Measurements from ENCODE around the gene APBB2.

The APBB2 gene

DNA sequence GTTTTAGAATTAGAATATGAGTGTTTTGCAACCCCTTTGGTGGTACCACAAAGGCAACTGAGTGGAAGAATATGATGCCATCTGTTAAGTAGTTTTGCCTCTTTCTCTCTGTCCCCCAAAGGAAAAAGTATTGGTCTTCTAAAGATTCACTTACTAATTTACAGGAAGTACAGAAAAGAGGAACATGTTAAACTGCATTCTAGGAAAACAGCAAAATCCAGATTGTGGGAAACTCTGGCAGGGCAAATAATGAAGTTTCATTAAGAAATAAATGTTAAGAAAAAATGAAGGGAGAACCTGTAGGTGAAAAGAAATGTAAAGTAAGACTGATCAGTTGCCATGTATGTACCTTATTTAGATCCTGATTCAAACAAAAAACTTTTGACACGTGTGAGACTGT, 425.3 kb downstream of the APBB2 start:
- ATAC-seq (replicated peaks) (no peak), DNase-seq (no peak)
- Mint-ChIP-seq H3K4me1 (peaks cover 0 to 7% of the 10 kb centered on the region in 2 donors), H3K27ac (no peak overlapping the region), H3K36me3 (no peaks in the 10 kb centered on the region), H3K27me3 (no peaks in the 10 kb centered on the region), H3K4me3 (no peak overlapping the region), H3K9me3 (no peaks in the 10 kb centered on the region)

DNA sequence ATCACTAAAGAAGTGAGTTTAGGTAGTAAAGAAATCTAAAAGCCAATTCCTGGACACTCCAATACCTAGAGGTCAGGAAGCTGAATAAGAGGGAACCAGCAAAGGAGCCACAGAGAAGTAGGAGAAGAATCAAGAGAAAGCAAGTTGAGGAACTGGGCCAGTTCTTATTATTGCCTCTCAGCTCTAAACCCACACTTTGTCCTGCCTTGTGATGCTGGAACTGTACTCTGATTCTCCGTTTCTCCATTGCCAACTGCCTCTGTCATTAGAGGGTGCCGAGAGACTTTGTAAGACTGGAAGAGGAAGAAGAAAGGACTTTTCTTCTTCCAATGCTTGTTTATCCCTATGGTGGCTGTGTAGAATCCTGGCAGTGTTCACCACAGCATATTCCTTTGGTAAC, 426.0 kb downstream of the APBB2 start:
- Mint-ChIP-seq H3K27me3 (no peaks in the 10 kb centered on the region), H3K36me3 (no peaks in the 10 kb centered on the region), H3K9me3 (peaks cover 0 to 1% of the 10 kb centered on the region in 2 donors), H3K27ac (no peak overlapping the region), H3K4me3 (no peak overlapping the region), H3K4me1 (peaks cover 0 to 7% of the 10 kb centered on the region in 2 donors)
- DNase-seq = no peak
- ATAC-seq (replicated peaks) = no peak

DNA sequence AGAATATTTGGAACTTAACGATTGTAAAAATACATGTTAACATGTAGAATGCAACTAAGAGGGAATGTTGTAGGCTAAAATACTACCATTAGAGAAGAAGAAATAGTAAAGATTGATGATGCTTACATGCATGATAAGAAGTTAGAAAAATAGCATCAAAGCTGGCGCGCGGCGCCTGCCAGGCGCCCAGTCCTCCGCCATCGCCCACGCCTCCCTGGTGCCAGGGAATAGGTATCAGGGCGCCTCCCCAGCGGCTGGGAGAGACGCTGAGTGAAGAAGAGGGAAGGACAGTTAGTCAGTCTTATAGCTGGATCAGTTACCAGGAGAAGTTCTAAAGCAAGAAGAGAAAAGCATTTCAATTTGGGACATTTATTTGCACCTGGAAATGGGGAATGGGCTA, 428.6 kb downstream of the APBB2 start:
- Mint-ChIP-seq H3K36me3 (no peaks in the 10 kb centered on the region), H3K4me1 (peaks cover 0 to 7% of the 10 kb centered on the region in 2 donors), H3K4me3 (no peak overlapping the region), H3K27me3 (no peaks in the 10 kb centered on the region), H3K27ac (peak overlapping the region; percentile 51), H3K9me3 (peaks cover 0 to 1% of the 10 kb centered on the region in 2 donors)
- ATAC-seq (replicated peaks) (no peak), DNase-seq (no peak)

DNA sequence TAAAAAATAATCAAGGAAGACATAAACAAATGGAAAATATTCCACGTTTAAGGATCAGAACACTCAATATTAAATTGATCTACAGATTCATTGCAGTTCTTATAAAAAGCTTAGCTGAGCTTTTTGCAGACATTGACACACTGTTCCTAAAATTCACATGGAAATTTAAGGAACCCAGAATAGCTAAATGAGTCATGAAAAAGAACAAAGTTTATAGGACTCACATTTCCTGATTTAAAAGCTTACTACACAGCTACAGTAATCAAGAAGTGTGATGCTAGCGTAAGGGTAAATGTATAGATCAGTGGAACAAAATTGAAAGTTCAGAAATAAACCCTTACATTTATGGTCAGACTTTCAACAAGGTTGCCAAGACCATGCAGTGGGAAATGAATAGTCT, 431.5 kb downstream of the APBB2 start:
- no peak for DNase-seq
- Mint-ChIP-seq H3K36me3 (peaks cover 0 to 2% of the 10 kb centered on the region in 2 donors), H3K9me3 (peaks cover 3% of the 10 kb centered on the region in 2 donors), H3K27ac (no peak overlapping the region), H3K27me3 (no peaks in the 10 kb centered on the region), H3K4me1 (no peaks in the 10 kb centered on the region), H3K4me3 (no peak overlapping the region)
- no peak for ATAC-seq (replicated peaks)

DNA sequence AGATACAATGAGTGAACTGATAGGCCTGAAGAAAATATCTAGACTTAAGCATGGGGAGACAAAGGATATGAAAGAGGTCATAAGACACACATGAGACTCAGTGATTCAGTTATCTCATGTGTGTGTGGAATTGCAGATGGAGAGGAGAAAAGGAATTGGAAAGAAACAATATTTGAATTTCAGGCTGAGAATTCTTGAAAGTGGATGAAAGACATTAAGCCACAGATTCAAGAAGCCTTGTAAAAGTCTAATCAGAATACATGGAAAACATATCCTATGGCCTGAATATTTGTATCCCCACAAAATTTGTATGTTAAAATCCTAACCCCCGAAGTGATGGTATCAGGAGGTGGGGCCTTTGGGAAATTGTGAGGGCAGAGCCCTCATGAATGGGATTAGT, 436.3 kb downstream of the APBB2 start:
- ATAC-seq (replicated peaks) (no peak), DNase-seq (no peak)
- Mint-ChIP-seq H3K27me3 (no peaks in the 10 kb centered on the region), H3K36me3 (peaks cover 0 to 5% of the 10 kb centered on the region in 2 donors), H3K9me3 (peaks cover 4 to 5% of the 10 kb centered on the region in 2 donors), H3K4me1 (no peaks in the 10 kb centered on the region), H3K27ac (no peak overlapping the region), H3K4me3 (no peak overlapping the region)

DNA sequence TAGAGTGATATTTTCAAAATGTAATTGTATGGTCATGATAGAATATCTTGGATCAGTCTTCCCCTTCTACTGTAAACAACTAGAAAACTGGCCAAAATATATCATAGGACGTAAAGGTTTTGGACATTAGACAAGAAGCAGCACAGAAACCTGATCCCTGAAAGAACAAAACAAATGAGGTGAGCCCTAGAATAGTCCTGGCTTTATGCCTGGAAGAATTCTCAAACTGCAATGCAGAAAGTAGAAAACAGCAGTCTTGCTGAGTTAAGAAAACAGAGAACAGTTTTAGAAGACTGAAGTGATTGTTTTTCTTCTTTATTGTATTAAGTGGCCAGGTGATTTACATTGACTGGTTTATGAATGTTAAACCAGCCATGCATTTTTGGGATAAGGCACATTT, 445.1 kb downstream of the APBB2 start:
- DNase-seq (no peak), ATAC-seq (replicated peaks) (no peak)
- H3K4me1 Mint-ChIP-seq = peaks cover 2 to 5% of the 10 kb centered on the region in 2 donors
- no peaks in the 10 kb centered on the region for H3K9me3 Mint-ChIP-seq
- peaks cover 0 to 6% of the 10 kb centered on the region in 2 donors for H3K36me3 Mint-ChIP-seq
- H3K4me3 Mint-ChIP-seq = no peak overlapping the region
- H3K27me3 Mint-ChIP-seq = peaks cover 0 to 9% of the 10 kb centered on the region in 2 donors
- H3K27ac Mint-ChIP-seq = no peak overlapping the region

DNA sequence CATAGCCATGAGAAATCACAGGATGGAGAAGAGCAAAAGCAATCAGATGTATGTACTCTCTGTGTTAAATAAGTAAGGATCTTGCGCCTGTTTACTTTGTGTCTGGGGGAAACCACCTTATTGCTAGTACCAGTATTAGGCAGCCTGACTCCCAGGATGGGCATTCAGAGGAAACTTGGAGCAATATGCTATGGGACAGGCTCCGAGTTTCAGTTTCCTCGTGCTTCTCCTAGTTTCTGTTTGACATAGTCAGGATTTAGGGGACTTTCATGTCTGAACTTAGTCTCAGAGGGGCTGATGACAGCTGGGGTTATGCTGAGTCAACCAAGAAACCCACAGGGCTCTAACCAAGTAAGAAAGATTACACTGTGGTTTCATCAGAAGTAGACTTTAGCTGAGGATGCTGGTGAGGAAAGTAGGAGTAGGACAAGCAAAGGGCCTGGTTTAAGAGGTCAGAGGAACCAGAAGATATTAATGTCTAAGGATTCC, 451.1 kb downstream of the APBB2 start:
- DNase-seq = peak; percentile 26
- no peak overlapping the region for H3K27ac Mint-ChIP-seq

More for the DNA sequence above, 451.1 kb downstream of the APBB2 start:
- no peaks in the 10 kb centered on the region for H3K36me3 Mint-ChIP-seq
- H3K9me3 Mint-ChIP-seq = no peaks in the 10 kb centered on the region
- ATAC-seq (replicated peaks) = peak; percentile 96 to 98
- peaks cover 0 to 9% of the 10 kb centered on the region in 2 donors for H3K27me3 Mint-ChIP-seq
- H3K4me1 Mint-ChIP-seq = peaks cover 11 to 14% of the 10 kb centered on the region in 2 donors
- H3K4me3 Mint-ChIP-seq = no peak overlapping the region

All from stimulated activated naive B cell treated with anti-CD40 and anti-IgM and Interleukin-4, amounts not matched to agents 10 μg/mL and 1 μg/mL and 100 μg/mL, for 72 hours (primary cell).